ENCODE results near the gene NRP1. TPM values are rescaled to one million over a fixed set of nuclear protein-coding genes. Genes with fewer than 3 reads are reported as not detected.
"Not testable (repeated sequence)": the region's sequence is repeated elsewhere in the genome, so short reads cannot be mapped to it uniquely, and the experiment has no call there.

The NRP1 gene
- total RNA-seq, 1 donor from 2014 or later = 208 TPM

DNA sequence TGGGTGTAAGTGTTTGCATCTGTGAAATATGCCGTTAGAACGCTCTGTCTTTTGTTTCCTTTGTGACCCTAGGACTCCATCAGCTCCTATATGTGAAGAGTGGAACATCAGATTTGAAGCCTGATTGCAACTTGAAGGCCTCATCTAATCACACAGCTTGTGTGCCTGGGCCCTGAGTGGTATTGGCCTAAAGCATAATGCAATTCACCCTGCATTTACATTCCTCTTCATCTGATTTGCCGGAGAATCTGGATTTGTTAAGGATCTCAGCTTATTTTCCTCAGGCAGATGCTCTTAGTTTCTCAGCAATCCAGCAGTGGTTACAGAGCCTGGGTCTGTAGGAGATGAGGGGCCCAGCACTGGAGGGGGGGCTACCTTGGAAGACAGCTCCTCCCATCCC, 193.2 kb downstream of the NRP1 start:
- no peaks in the 10 kb centered on the region for H3K9me3 Mint-ChIP-seq (ENCODE audit: unreplicated experiment)
- peaks cover 25% of the 10 kb centered on the region for H3K4me1 Mint-ChIP-seq (ENCODE audit: unreplicated experiment)
- no peaks in the 10 kb centered on the region for H3K27me3 Mint-ChIP-seq (ENCODE audit: unreplicated experiment)
- H3K36me3 Mint-ChIP-seq (ENCODE audit: unreplicated experiment) = no peaks in the 10 kb centered on the region
- no peak for DNase-seq (ENCODE audit: extremely low spot score, unreplicated experiment)
- TF ChIP-seq CTCF (IDR thresholded peaks at IDR 0.05) = no peak
- H3K27ac Mint-ChIP-seq (ENCODE audit: unreplicated experiment) = no peak overlapping the region
- no peak overlapping the region for H3K4me3 Mint-ChIP-seq (ENCODE audit: unreplicated experiment)

GRCh38 chr10:33139181-33139646, 195.3 kb downstream of the NRP1 start:
- TF ChIP-seq CTCF (IDR thresholded peaks at IDR 0.05) = no peak
- peaks cover 31% of the 10 kb centered on the region for H3K4me1 Mint-ChIP-seq (ENCODE audit: unreplicated experiment)

DNA sequence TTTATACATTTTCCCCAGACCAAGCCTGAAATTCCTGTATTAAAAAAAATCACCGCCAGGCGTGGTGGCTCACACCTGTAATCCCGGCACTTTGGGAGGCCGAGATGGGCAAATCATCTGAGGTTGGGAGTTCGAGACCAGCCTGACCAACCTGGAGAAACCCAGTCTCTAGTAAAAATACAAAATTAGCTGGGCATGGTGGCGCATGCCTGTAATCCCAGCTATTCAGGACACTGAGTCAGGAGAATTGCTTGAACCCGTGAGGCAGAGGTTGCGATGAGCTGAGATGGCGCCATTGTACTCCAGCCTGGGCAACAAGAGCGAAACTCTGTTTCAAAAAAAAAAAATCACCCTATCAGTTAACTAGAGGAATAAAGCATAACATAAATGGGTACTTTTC, 195.8 kb downstream of the NRP1 start:
- H3K9me3 Mint-ChIP-seq (ENCODE audit: unreplicated experiment); H3K27ac Mint-ChIP-seq (ENCODE audit: unreplicated experiment); H3K27me3 Mint-ChIP-seq (ENCODE audit: unreplicated experiment); H3K36me3 Mint-ChIP-seq (ENCODE audit: unreplicated experiment); DNase-seq (ENCODE audit: extremely low spot score, unreplicated experiment); H3K4me3 Mint-ChIP-seq (ENCODE audit: unreplicated experiment): not testable (repeated sequence)
- peaks cover 35% of the 10 kb centered on the region for H3K4me1 Mint-ChIP-seq (ENCODE audit: unreplicated experiment)

More at GRCh38 chr10:33139181-33139646, 195.3 kb downstream of the NRP1 start:
- Mint-ChIP-seq H3K27ac (ENCODE audit: unreplicated experiment) (no peak overlapping the region), H3K27me3 (ENCODE audit: unreplicated experiment) (no peaks in the 10 kb centered on the region), H3K9me3 (ENCODE audit: unreplicated experiment) (no peaks in the 10 kb centered on the region), H3K4me3 (ENCODE audit: unreplicated experiment) (no peak overlapping the region), H3K36me3 (ENCODE audit: unreplicated experiment) (no peaks in the 10 kb centered on the region)
- DNase-seq (ENCODE audit: extremely low spot score, unreplicated experiment) = no peak

- Mint-ChIP-seq H3K4me3 (ENCODE audit: unreplicated experiment) (no peak overlapping the region), H3K27me3 (ENCODE audit: unreplicated experiment) (no peaks in the 10 kb centered on the region), H3K4me1 (ENCODE audit: unreplicated experiment) (peaks cover 26% of the 10 kb centered on the region), H3K27ac (ENCODE audit: unreplicated experiment) (no peak overlapping the region), H3K36me3 (ENCODE audit: unreplicated experiment) (no peaks in the 10 kb centered on the region), H3K9me3 (ENCODE audit: unreplicated experiment) (no peaks in the 10 kb centered on the region)
- DNase-seq (ENCODE audit: extremely low spot score, unreplicated experiment) = no peak
- TF ChIP-seq CTCF (IDR thresholded peaks at IDR 0.05) = no peak
Observed at GRCh38 chr10:33137356-33138005, 197.0 kb downstream of the NRP1 start.

DNA sequence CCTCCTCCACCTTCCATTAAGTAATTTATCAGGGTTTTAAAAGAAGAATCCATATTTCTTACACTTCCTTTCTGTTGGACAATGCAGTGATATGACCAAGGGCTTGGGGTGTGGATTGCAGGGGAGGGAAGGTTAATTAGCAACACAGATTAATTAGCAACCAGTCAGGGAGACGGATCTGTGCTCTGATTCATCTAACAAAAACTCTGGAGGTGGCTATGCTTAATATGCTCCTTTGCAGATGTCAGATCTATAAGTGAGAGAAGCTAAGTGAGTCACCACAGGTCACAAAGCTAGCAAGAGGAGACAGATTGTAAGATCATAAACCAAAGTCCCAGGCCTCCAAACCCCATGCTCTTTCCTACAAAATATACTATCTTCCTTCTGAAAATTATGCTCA, 197.7 kb downstream of the NRP1 start:
- H3K9me3 Mint-ChIP-seq (ENCODE audit: unreplicated experiment) = no peaks in the 10 kb centered on the region
- no peak overlapping the region for H3K4me3 Mint-ChIP-seq (ENCODE audit: unreplicated experiment)
- no peaks in the 10 kb centered on the region for H3K36me3 Mint-ChIP-seq (ENCODE audit: unreplicated experiment)
- H3K27me3 Mint-ChIP-seq (ENCODE audit: unreplicated experiment) = no peaks in the 10 kb centered on the region
- no peak for DNase-seq (ENCODE audit: extremely low spot score, unreplicated experiment)
- no peak for TF ChIP-seq CTCF (IDR thresholded peaks at IDR 0.05)
- no peak overlapping the region for H3K27ac Mint-ChIP-seq (ENCODE audit: unreplicated experiment)
- H3K4me1 Mint-ChIP-seq (ENCODE audit: unreplicated experiment) = peaks cover 21% of the 10 kb centered on the region

All from osteocyte (in vitro differentiated cells).